Lower leg skin (tissue), 4 donors: Measurements from ENCODE around the gene MRPL12. TPM values are rescaled to one million over a fixed set of nuclear protein-coding genes. Genes with fewer than 3 reads are reported as not detected.

Source experiments
- DNase-seq, 2 donors: peaks; one replicate each; pipeline ENCODE4 v3.0.0-alpha.2; 2019; ENCODE audit warnings: low spot score in 2 of 2
- H3K4me3 ChIP-seq: fragments of 200-600 bp; sonication (generic); 2 replicates; pipeline ENCODE4 v1.5.1; 2017; ENCODE audit warnings: mild to moderate bottlenecking, low read depth; ENCODE audit not compliant: poor library complexity, severe bottlenecking
- POLR2A ChIP-seq, 2 donors: fragments of 450-650 bp; IDR thresholded peaks; one replicate each; pipeline ENCODE4 v1.6.1; 2016 to 2017; ENCODE audit warnings: antibody characterized with exemption in 2 of 2, mild to moderate bottlenecking in 1 of 2, moderate library complexity in 1 of 2
- WGBS, 2 donors: methylation state at CpG; one replicate each; pipeline ENCODE4 v1.1.5; 2018; 5-methylcytosine and 5-hydroxymethylcytosine counted together
- intact Hi-C: fragments of 100-400 bp; cut with DNase I; formaldehyde crosslinking; loops from one replicate; pipeline ENCODE4 v1.15.0; 2023; ENCODE audit warnings: low total_unique reads
- total RNA-seq, 4 donors: library from RNA; depleted of rRNA; stranded (reverse); fragments of >200 nt; gene quantifications; one replicate each; pipeline ENCODE4 v1.1.0, GENCODE V29; 2016
- TF ChIP-seq, protein P1 (sequence below), 3 donors: fragments of 450-650 bp; IDR thresholded peaks; one replicate each; pipeline ENCODE4 v1.5.1; 2016; ENCODE audit warnings: antibody characterized with exemption in 3 of 3, mild to moderate bottlenecking in 3 of 3, moderate library complexity in 2 of 3

MRPL12 gene
- total RNA-seq, 4 donors from 2014 or later = 39.5 to 64.0 (median 43.1) TPM

- intact Hi-C loops = no loop called here
- WGBS, 2 donors = 0 to 1% methylated on average over 19 to 21 of the region's 37 CpGs
- no peak for DNase-seq
- H3K4me3 ChIP-seq = peak overlapping the region; percentile 87
- TF ChIP-seq POLR2A (IDR thresholded peaks at IDR 0.05) = no peak
- TF ChIP-seq, protein P1, sequence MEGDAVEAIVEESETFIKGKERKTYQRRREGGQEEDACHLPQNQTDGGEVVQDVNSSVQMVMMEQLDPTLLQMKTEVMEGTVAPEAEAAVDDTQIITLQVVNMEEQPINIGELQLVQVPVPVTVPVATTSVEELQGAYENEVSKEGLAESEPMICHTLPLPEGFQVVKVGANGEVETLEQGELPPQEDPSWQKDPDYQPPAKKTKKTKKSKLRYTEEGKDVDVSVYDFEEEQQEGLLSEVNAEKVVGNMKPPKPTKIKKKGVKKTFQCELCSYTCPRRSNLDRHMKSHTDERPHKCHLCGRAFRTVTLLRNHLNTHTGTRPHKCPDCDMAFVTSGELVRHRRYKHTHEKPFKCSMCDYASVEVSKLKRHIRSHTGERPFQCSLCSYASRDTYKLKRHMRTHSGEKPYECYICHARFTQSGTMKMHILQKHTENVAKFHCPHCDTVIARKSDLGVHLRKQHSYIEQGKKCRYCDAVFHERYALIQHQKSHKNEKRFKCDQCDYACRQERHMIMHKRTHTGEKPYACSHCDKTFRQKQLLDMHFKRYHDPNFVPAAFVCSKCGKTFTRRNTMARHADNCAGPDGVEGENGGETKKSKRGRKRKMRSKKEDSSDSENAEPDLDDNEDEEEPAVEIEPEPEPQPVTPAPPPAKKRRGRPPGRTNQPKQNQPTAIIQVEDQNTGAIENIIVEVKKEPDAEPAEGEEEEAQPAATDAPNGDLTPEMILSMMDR (IDR thresholded peaks at IDR 0.05) = no peak
Observed at GRCh38 chr17:81683208-81683583, 20.0 kb upstream of the MRPL12 start.

- intact Hi-C loops = no loop called here
Observed at GRCh38 chr17:81683584-81684441, 19.4 kb upstream of the MRPL12 start, which contains the start of the genes ARL16 and HGS. Gene ARL16 (minus strand): TSS chr17:81683797. CDS start chr17:81683753, 44 bp downstream. Gene HGS (plus strand): TSS chr17:81684011. CDS start chr17:81684067, 56 bp downstream.

GRCh38 chr17:81684442-81684911 is 18.7 kb upstream of the MRPL12 start:
- 2 to 3% methylated on average over 14 to 16 of the region's 16 CpGs for WGBS, 2 donors
- no peak for DNase-seq
- H3K4me3 ChIP-seq = peak overlapping the region; percentile 85
- TF ChIP-seq POLR2A (IDR thresholded peaks at IDR 0.05) = no peak
- TF ChIP-seq, protein P1 (IDR thresholded peaks at IDR 0.05) = no peak
- intact Hi-C loops = no loop called here

More at GRCh38 chr17:81683584-81684441, 19.4 kb upstream of the MRPL12 start, which contains the start of the genes ARL16 and HGS:
- H3K4me3 ChIP-seq = peak within 1 kb of the TSS; percentile 87
- WGBS, 2 donors = 0 to 1% methylated on average over 18 to 53 of the region's 112 CpGs
- peak; percentile 98 to 99 for DNase-seq
- TF ChIP-seq, protein P1 (IDR thresholded peaks at IDR 0.05) = no peak
- TF ChIP-seq POLR2A (IDR thresholded peaks at IDR 0.05) = peak in 1 of 2 donors; percentile 1

GRCh38 chr17:81685108-81685507 is 18.1 kb upstream of the MRPL12 start:
- intact Hi-C loops = no loop called here
- DNase-seq = no peak
- H3K4me3 ChIP-seq = no peak overlapping the region
- 53 to 58% methylated on average over 12 of the region's 12 CpGs for WGBS, 2 donors
- TF ChIP-seq, protein P1 (IDR thresholded peaks at IDR 0.05) = no peak
- TF ChIP-seq POLR2A (IDR thresholded peaks at IDR 0.05) = no peak

DNA sequence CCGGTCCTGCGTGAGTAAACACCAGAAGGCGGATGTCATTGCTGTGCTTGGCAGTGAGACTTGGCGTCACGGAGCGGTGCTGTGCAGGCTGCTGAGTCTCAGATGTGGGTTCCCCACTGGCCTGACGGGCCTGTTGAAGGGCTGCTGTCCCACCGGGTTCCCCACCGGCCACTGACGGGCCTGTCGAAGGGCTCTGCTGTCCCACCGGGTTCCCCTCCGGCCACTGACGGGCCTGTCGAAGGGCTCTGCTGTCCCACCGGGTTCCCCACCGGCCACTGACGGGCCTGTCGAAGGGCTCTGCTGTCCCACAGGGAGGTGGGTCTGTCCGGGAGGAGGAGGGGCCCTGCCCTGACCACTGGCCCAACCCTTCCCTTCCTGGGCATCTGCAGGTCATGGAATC is 16.6 kb upstream of the MRPL12 start:
- TF ChIP-seq, protein P1 (IDR thresholded peaks at IDR 0.05) = no peak
- no peak for TF ChIP-seq POLR2A (IDR thresholded peaks at IDR 0.05)
- no peak for DNase-seq
- H3K4me3 ChIP-seq = no peak overlapping the region
- WGBS, 2 donors = 93 to 95% methylated on average over 20 of the region's 20 CpGs
- intact Hi-C loops = no loop called here
